ENCODE measurements around the gene SLC23A3. TPM values are rescaled to one million over a fixed set of nuclear protein-coding genes. Genes with fewer than 3 reads are reported as not detected.

The SLC23A3 gene
- total and polyA plus RNA-seq, 12 donors: 0.28 to 2.1 (median 0.47) TPM

DNA sequence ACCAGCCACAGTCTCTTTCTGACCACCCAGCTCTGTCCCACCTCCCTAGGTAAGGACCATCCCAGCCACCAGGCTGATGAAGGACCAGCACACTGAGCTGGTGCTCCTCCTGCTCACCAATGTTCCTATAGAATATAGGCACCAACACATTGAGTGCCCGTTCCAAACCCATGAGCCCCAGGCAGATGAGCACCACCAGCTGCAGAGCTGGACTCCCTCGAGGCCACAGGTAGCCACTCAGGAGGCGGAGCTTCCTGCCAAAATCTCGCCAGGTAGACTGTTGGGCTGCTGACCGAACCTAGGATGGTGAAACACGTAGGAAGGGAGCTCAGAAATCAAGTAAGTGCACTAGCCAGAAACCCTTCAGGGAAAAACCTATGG, 46.7 kb upstream of the SLC23A3 start:
- TF ChIP-seq CTCF (IDR thresholded peaks at IDR 0.05): no peak
- H3K4me1 ChIP-seq: peaks cover 12 to 40% (median 34%) of the 10 kb centered on the region in 9 donors
- WGBS, 2 donors: 89 to 96% methylated on average over 6 of the region's 6 CpGs
- H3K27me3 ChIP-seq: no peaks in the 10 kb centered on the region
- DNase-seq (no peak), ATAC-seq (no peak)
- no peak overlapping the region for H3K4me3 ChIP-seq
- H3K9me3 ChIP-seq: no peaks in the 10 kb centered on the region
- H3K36me3 ChIP-seq: peaks cover 0 to 68% (median 30%) of the 10 kb centered on the region in 9 donors
- peak overlapping the region in 1 of 10 donors; percentile 93 for H3K27ac ChIP-seq
- intact Hi-C loops (cut with DNase I): loop anchor here in 3 of 10 donors (5.0 kb wide), 2 partner anchors 39 to 54 kb away; partner anchors contain the start of genes CNPPD1 (in 2 of the 3), RETREG2 (in 2 of the 3) and NHEJ1 (in 1 of the 3)

GRCh38 chr2:219215871-219216534, 46.2 kb upstream of the SLC23A3 start:
- H3K4me3 ChIP-seq: no peak overlapping the region
- H3K4me1 ChIP-seq: peaks cover 12 to 40% (median 35%) of the 10 kb centered on the region in 9 donors
- H3K27ac ChIP-seq: peak overlapping the region in 1 of 10 donors; percentile 93
- peaks cover 0 to 67% (median 25%) of the 10 kb centered on the region in 9 donors for H3K36me3 ChIP-seq
- no peak for TF ChIP-seq CTCF (IDR thresholded peaks at IDR 0.05)
- ATAC-seq: no peak
- intact Hi-C loops (cut with DNase I): loop anchor here in 3 of 10 donors (5.0 kb wide), 2 partner anchors 39 to 54 kb away; partner anchors contain the start of genes CNPPD1 (in 2 of the 3), RETREG2 (in 2 of the 3) and NHEJ1 (in 1 of the 3)
- H3K27me3 ChIP-seq: no peaks in the 10 kb centered on the region
- no peak for DNase-seq
- WGBS, 2 donors: 94 to 95% methylated on average over 27 of the region's 27 CpGs
- no peaks in the 10 kb centered on the region for H3K9me3 ChIP-seq

DNA sequence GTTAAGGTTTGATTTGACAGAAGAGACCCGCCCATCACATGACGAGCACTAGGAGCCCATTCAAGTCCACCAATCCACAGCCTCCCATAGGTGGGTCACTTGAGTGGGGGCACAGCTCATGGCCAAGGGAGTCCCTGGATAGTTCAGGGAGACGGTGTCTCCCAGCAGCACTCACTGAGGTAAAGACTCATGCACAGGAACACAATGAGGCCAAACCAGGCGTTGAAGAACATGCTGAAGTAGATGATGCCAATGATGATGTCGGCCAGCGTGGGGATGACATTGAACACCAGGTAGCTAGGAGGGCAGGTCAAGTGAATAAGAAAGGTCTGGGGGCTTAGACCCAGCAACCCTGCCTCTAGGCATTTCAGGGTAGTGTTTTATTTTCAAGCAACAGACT, 45.0 kb upstream of the SLC23A3 start:
- Histone ChIP-seq H3K4me3 (no peak overlapping the region), H3K36me3 (peaks cover 0 to 67% (median 13%) of the 10 kb centered on the region in 9 donors)
- intact Hi-C loops (cut with DNase I): loop anchor here in 3 of 10 donors (5.0 kb wide), 2 partner anchors 37 to 52 kb away; partner anchors contain the start of genes CNPPD1 (in 2 of the 3), RETREG2 (in 2 of the 3) and NHEJ1 (in 1 of the 3)

GRCh38 chr2:219214141-219214540, 44.3 kb upstream of the SLC23A3 start:
- Histone ChIP-seq H3K4me3 (no peak overlapping the region), H3K27ac (no peak overlapping the region), H3K27me3 (no peaks in the 10 kb centered on the region), H3K9me3 (no peaks in the 10 kb centered on the region), H3K4me1 (peaks cover 7 to 34% (median 23%) of the 10 kb centered on the region in 9 donors), H3K36me3 (peaks cover 0 to 70% (median 15%) of the 10 kb centered on the region in 9 donors)
- 96 to 97% methylated on average over 15 of the region's 15 CpGs for WGBS, 2 donors
- no peak for DNase-seq
- intact Hi-C loops (cut with DNase I): no loop called here
- no peak for ATAC-seq
- TF ChIP-seq CTCF (IDR thresholded peaks at IDR 0.05): no peak

More for the DNA sequence above, 45.0 kb upstream of the SLC23A3 start:
- Histone ChIP-seq H3K27ac (no peak overlapping the region), H3K4me1 (peaks cover 12 to 40% (median 30%) of the 10 kb centered on the region in 9 donors), H3K27me3 (no peaks in the 10 kb centered on the region), H3K9me3 (no peaks in the 10 kb centered on the region)
- ATAC-seq: no peak
- 91 to 93% methylated on average over 6 of the region's 6 CpGs for WGBS, 2 donors
- DNase-seq: no peak
- TF ChIP-seq CTCF (IDR thresholded peaks at IDR 0.05): no peak
